Measurements from ENCODE around the gene STIP1. TPM values are rescaled to one million over a fixed set of nuclear protein-coding genes. Genes with fewer than 3 reads are reported as not detected.
A peak's percentile ranks its signal among the peaks of the same experiment; 100 is the strongest.

The STIP1 gene
- total RNA-seq, 1 donor from 2014 or later = 206 TPM

- no peak overlapping the region for H3K27ac Mint-ChIP-seq
- TF ChIP-seq CTCF (conservative IDR thresholded peaks at IDR 0.05) = no peak
- H3K4me3 Mint-ChIP-seq = no peak overlapping the region
- peaks cover 14% of the 10 kb centered on the region for H3K36me3 Mint-ChIP-seq
- H3K27me3 Mint-ChIP-seq = no peaks in the 10 kb centered on the region
- DNase-seq (ENCODE audit: extremely low spot score, unreplicated experiment) = no peak
- H3K4me1 Mint-ChIP-seq (ENCODE audit: unreplicated experiment) = peaks cover 11% of the 10 kb centered on the region
- H3K9me3 Mint-ChIP-seq = no peaks in the 10 kb centered on the region
These were observed 9.2 kb upstream of the STIP1 start for GRCh38 chr11:64176751-64177150.

GRCh38 chr11:64178203-64178602, 7.8 kb upstream of the STIP1 start:
- H3K9me3 Mint-ChIP-seq = no peaks in the 10 kb centered on the region
- H3K4me3 Mint-ChIP-seq = no peak overlapping the region
- H3K27me3 Mint-ChIP-seq = no peaks in the 10 kb centered on the region
- TF ChIP-seq CTCF (conservative IDR thresholded peaks at IDR 0.05) = no peak
- peaks cover 18% of the 10 kb centered on the region for H3K4me1 Mint-ChIP-seq (ENCODE audit: unreplicated experiment)
- H3K36me3 Mint-ChIP-seq = peaks cover 14% of the 10 kb centered on the region
- H3K27ac Mint-ChIP-seq = no peak overlapping the region
- no peak for DNase-seq (ENCODE audit: extremely low spot score, unreplicated experiment)

- peaks cover 8% of the 10 kb centered on the region for H3K36me3 Mint-ChIP-seq
- no peak overlapping the region for H3K27ac Mint-ChIP-seq
These were observed 6.9 kb upstream of the STIP1 start for GRCh38 chr11:64178951-64179639.

GRCh38 chr11:64180891-64181290, 5.1 kb upstream of the STIP1 start:
- Mint-ChIP-seq H3K4me3 (peak overlapping the region; percentile 5), H3K27ac (no peak overlapping the region), H3K27me3 (no peaks in the 10 kb centered on the region), H3K36me3 (peaks cover 6% of the 10 kb centered on the region), H3K9me3 (no peaks in the 10 kb centered on the region), H3K4me1 (ENCODE audit: unreplicated experiment) (peaks cover 22% of the 10 kb centered on the region)
- TF ChIP-seq CTCF (conservative IDR thresholded peaks at IDR 0.05) = no peak
- DNase-seq (ENCODE audit: extremely low spot score, unreplicated experiment) = no peak

More at GRCh38 chr11:64178951-64179639, 6.9 kb upstream of the STIP1 start:
- Mint-ChIP-seq H3K27me3 (no peaks in the 10 kb centered on the region), H3K4me1 (ENCODE audit: unreplicated experiment) (peaks cover 22% of the 10 kb centered on the region), H3K9me3 (no peaks in the 10 kb centered on the region), H3K4me3 (no peak overlapping the region)
- DNase-seq (ENCODE audit: extremely low spot score, unreplicated experiment) = no peak
- no peak for TF ChIP-seq CTCF (conservative IDR thresholded peaks at IDR 0.05)

GRCh38 chr11:64181506-64182411, 4.2 kb upstream of the STIP1 start:
- Mint-ChIP-seq H3K27me3 (no peaks in the 10 kb centered on the region), H3K36me3 (peaks cover 9% of the 10 kb centered on the region)

More at GRCh38 chr11:64181506-64182411, 4.2 kb upstream of the STIP1 start:
- DNase-seq (ENCODE audit: extremely low spot score, unreplicated experiment) = peak; percentile 79
- H3K4me3 Mint-ChIP-seq = peak overlapping the region; percentile 72
- peaks cover 22% of the 10 kb centered on the region for H3K4me1 Mint-ChIP-seq (ENCODE audit: unreplicated experiment)
- peak overlapping the region; percentile 86 for H3K27ac Mint-ChIP-seq
- no peak for TF ChIP-seq CTCF (conservative IDR thresholded peaks at IDR 0.05)
- H3K9me3 Mint-ChIP-seq = no peaks in the 10 kb centered on the region

All from type B pancreatic cell (in vitro differentiated cells).